K562 (cell line): ENCODE data around the gene MERTK. TPM values are rescaled to one million over a fixed set of nuclear protein-coding genes. Genes with fewer than 3 reads are reported as not detected.

Experiments
- CBFA2T3 ChIP-seq: fragments of 450-650 bp; IDR thresholded peaks from 2 replicates; pipeline ENCODE4 v1.6.1; 2017
- CREB5 ChIP-seq: fragments of 250-450 bp; sonication (Bioruptor Pico); IDR thresholded peaks from 2 replicates; pipeline ENCODE4 v1.5.0; 2020; ENCODE audit warnings: mild to moderate bottlenecking
- HOXB6 ChIP-seq: fragments of 250-450 bp; sonication (Bioruptor Pico); IDR thresholded peaks from 2 replicates; pipeline ENCODE4 v1.5.1; 2022; ENCODE audit warnings: mild to moderate bottlenecking, borderline replicate concordance
- KLF13 ChIP-seq: fragments of 450-650 bp; IDR thresholded peaks from 2 replicates; pipeline ENCODE4 v1.6.1; 2016; ENCODE audit warnings: missing genetic modification characterization, low read depth, mild to moderate bottlenecking, missing compliant biosample characterization, moderate library complexity, borderline replicate concordance
- PKNOX1 ChIP-seq: fragments of 450-650 bp; IDR thresholded peaks from 2 replicates; pipeline ENCODE4 v1.6.1; 2016
- RUNX1 ChIP-seq: sonication (generic); IDR thresholded peaks from 2 replicates; pipeline ENCODE4 v1.6.1; 2016; ENCODE audit warnings: antibody characterized with exemption, low read depth
- TAL1 ChIP-seq: fragments of 450-650 bp; IDR thresholded peaks from 2 replicates; pipeline ENCODE4 v1.6.1; 2016; ENCODE audit warnings: mild to moderate bottlenecking
- TEAD4 ChIP-seq, 2 experiments: sonication (generic) in 1 of 2; formaldehyde crosslinking in 1 of 2; IDR thresholded peaks; 2 replicates each; pipeline versions ENCODE4 v1.6.1 to v1.8.0; 2012 to 2022; ENCODE audit warnings: borderline replicate concordance in 1 of 2, inconsistent platforms in 1 of 2, low read length in 1 of 2, mild to moderate bottlenecking in 1 of 2, missing genetic modification reagents in 1 of 2
- ZBTB11 ChIP-seq, 3 experiments: fragments of 200-800 bp in 1 of 3; fragments of 250-450 bp in 1 of 3; fragments of 450-650 bp in 1 of 3; sonication (Bioruptor Pico) in 1 of 3; sonication (Bioruptor generic) in 1 of 3; formaldehyde crosslinking in 1 of 3; IDR thresholded peaks; 2 replicates each; pipeline versions ENCODE4 v1.6.1 to v1.8.0; 2016 to 2022; ENCODE audit warnings: mild to moderate bottlenecking in 2 of 3, missing genetic modification characterization in 2 of 3, missing compliant biosample characterization in 1 of 3, moderate library complexity in 1 of 3
- ZBTB40 ChIP-seq, 2 experiments: fragments of 450-650 bp in 1 of 2; sonication (generic) in 1 of 2; formaldehyde crosslinking in 1 of 2; IDR thresholded peaks; 2 replicates each; pipeline versions ENCODE4 v1.7.1 to v1.9.0; 2016 to 2022; ENCODE audit warnings: inconsistent platforms in 1 of 2, mild to moderate bottlenecking in 1 of 2, missing genetic modification reagents in 1 of 2
- polyA plus RNA-seq, 8 experiments: library from polyadenylated mRNA; depleted of rRNA in 4 of 8; stranded (reverse) in 5 of 8; unstranded in 3 of 8; fragments of >200 nt; fragmentation: Nextera tagmentation in 2 of 8; fragmentation: Illumina TruSeq in 1 of 8; extraction: Ambion mirVana in 2 of 8; extraction: Trizol in 1 of 8; gene quantifications; 2 replicates each; pipeline versions ENCODE4 v1.2.1 to v1.2.3, GENCODE V29; 2011 to 2014; ENCODE audit warnings: inconsistent platforms in 1 of 8, missing spikeins in 1 of 8
- total RNA-seq, 7 experiments: library from RNA; depleted of rRNA in 6 of 7; stranded (reverse); fragments of >200 nt in 6 of 7; fragmentation: Illumina TruSeq in 2 of 7; extraction: Trizol in 2 of 7; gene quantifications; 2 replicates each; pipeline versions ENCODE4 v1.2.1 to v1.2.3, GENCODE V29; 2011 to 2021; ENCODE audit warnings: low replicate concordance in 1 of 7

MERTK gene
- total and polyA plus RNA-seq, 9 of the 15 experiments (the other 6 are each of a cell fraction or from before 2014, with no cell fraction given) = 0.23 to 1.6 (median 0.74) TPM

- TF ChIP-seq CREB5 (CRISPR knock-in tag) (no peak), CBFA2T3 (peak; percentile 85), KLF13 (tag) (no peak), TAL1 (peak; percentile 80), RUNX1 (no peak), HOXB6 (CRISPR knock-in tag) (no peak), ZBTB40 (IDR thresholded peaks at IDR 0.05) (no peak), ZBTB40 (CRISPR knock-in tag; IDR thresholded peaks at IDR 0.05) (no peak), TEAD4 (IDR thresholded peaks at IDR 0.05; ENCODE audit: low read length) (peak; percentile 71), TEAD4 (CRISPR knock-in tag; IDR thresholded peaks at IDR 0.05; ENCODE audit: borderline replicate concordance) (no peak), PKNOX1 (peak; percentile 48; the same call in 1 of the 2 replicates), ZBTB11 (CRISPR knock-in tag; IDR thresholded peaks at IDR 0.05) (no peak)
Observed at GRCh38 chr2:111927723-111928122, 29.3 kb downstream of the MERTK start (continued).
